ELF-1 (cell line): ENCODE measurements around the gene PSMF1.
"Not testable (repeated sequence)": the region's sequence is repeated elsewhere in the genome, so short reads cannot be mapped to it uniquely, and the experiment has no call there.

ENCODE experiments used
- DNase-seq: peaks from one replicate; pipeline ENCODE4 v3.0.0-alpha.2; 2016; ENCODE audit warnings: low read depth, low spot score

Gene PSMF1

GRCh38 chr20:1122388-1123315, 4.2 kb downstream of the PSMF1 start:
- DNase-seq: no peak

GRCh38 chr20:1123666-1124065, 5.3 kb downstream of the PSMF1 start:
- no peak for DNase-seq

- DNase-seq: no peak
Observed at GRCh38 chr20:1124421-1124820, 6.0 kb downstream of the PSMF1 start.

GRCh38 chr20:1125277-1125676, 6.9 kb downstream of the PSMF1 start:
- no peak for DNase-seq

- DNase-seq: no peak
Observed at GRCh38 chr20:1127840-1128239, 9.4 kb downstream of the PSMF1 start.

GRCh38 chr20:1130058-1130694, 11.8 kb downstream of the PSMF1 start:
- DNase-seq: no peak

- DNase-seq: no peak
Observed at GRCh38 chr20:1130847-1131246, 12.4 kb downstream of the PSMF1 start.

- DNase-seq: no peak
Observed at GRCh38 chr20:1131354-1131753, 13.0 kb downstream of the PSMF1 start.

- DNase-seq: no peak
Observed at GRCh38 chr20:1134355-1134754, 16.0 kb downstream of the PSMF1 start.

GRCh38 chr20:1134836-1135235, 16.4 kb downstream of the PSMF1 start:
- DNase-seq: no peak

- no peak for DNase-seq
Observed at GRCh38 chr20:1137236-1137635, 18.8 kb downstream of the PSMF1 start.

GRCh38 chr20:1144401-1145172, 26.2 kb downstream of the PSMF1 start:
- DNase-seq: no peak

- DNase-seq: no peak
Observed at GRCh38 chr20:1146957-1147356, 28.6 kb downstream of the PSMF1 start.

- not testable (repeated sequence) for DNase-seq
Observed at GRCh38 chr20:1149812-1150211, 31.4 kb downstream of the PSMF1 start.

- DNase-seq: no peak
Observed at GRCh38 chr20:1150218-1150617, 31.8 kb downstream of the PSMF1 start.

- DNase-seq: no peak
Observed at GRCh38 chr20:1150968-1151367, 32.6 kb downstream of the PSMF1 start.

GRCh38 chr20:1154226-1154625, 35.8 kb downstream of the PSMF1 start:
- no peak for DNase-seq

- no peak for DNase-seq
Observed at GRCh38 chr20:1154691-1155090, 36.3 kb downstream of the PSMF1 start.

GRCh38 chr20:1155342-1155741, 36.9 kb downstream of the PSMF1 start:
- no peak for DNase-seq

- DNase-seq: no peak
Observed at GRCh38 chr20:1160496-1160895, 42.1 kb downstream of the PSMF1 start.

GRCh38 chr20:1160991-1161390, 42.6 kb downstream of the PSMF1 start:
- no peak for DNase-seq

GRCh38 chr20:1163105-1163504, 44.7 kb downstream of the PSMF1 start:
- no peak for DNase-seq
